ENCODE measurements around the gene ABLIM2.

ABLIM2 gene

DNA sequence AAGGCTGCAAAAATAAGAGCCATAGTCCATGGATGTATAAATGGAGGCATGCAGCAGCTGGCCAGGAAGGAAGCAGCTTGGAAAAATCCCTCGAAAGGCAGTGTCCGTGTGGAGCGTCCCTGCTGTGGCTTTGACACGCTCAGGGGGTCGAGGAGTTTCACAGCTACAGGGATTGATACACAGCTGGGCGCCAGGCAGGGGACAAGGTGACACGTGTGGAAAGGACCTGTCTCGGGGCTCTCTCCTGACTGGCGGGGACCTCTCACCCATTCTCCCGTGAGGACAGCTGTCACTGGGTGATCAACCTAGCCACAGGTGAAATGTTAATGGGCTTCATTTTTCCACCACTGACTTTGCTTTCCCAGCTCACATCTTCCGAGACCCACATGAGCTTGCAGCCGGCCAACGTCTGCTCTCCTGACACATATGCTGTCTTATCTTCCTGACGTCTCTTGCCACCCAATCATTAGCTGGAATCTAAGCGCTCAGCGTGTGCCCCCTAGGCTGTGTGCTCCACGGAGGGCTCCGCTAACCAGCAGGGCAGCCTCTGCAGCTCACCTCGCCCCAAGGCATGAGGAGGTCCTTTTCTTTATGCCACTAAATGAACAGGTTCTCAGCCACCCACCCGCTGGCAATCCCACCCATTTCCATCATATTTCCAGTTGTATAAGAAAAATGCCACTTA, 129.6 kb downstream of the ABLIM2 start:
- DNase-seq = no peak
- intact Hi-C loops (cut with DNase I) = no loop called here

DNA sequence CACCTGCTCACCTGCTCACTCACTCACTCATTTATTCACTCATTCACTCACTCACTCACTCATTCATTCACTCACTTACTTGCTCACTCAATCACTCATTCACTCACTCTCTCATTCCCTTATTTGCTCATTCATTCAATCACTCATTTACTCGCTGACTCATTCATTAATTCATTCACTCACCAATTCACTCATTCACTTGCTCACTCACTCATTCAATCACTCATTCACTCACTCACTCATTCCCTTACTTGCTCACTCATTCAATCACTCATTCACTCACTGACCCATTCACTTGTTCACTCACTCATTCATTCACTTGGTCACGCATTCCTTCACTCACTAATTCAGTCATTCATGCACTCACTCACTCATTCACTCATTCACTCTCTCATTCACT, 130.2 kb downstream of the ABLIM2 start:
- no peak for DNase-seq
- intact Hi-C loops (cut with DNase I) = no loop called here

DNA sequence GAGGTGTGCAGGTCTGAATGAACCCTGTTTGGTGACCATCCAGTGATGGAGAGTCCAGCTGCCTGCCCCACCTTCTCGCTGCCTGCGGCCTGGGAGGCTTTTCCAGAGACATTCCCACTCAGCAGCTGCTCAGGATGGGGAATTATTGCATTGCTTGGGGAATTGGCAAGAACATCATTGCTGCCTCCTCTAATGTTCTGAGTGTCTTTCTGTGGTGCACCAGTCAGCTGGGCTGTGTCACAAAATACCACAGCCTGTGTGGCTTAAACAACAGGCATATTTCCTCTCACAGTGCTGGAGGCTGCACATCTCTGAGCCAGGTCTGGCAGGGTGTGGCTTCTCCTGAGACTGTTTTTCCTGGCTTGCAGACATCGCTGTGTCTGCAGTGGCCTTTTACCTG, 132.2 kb downstream of the ABLIM2 start:
- intact Hi-C loops (cut with DNase I) = no loop called here
- no peak for DNase-seq

DNA sequence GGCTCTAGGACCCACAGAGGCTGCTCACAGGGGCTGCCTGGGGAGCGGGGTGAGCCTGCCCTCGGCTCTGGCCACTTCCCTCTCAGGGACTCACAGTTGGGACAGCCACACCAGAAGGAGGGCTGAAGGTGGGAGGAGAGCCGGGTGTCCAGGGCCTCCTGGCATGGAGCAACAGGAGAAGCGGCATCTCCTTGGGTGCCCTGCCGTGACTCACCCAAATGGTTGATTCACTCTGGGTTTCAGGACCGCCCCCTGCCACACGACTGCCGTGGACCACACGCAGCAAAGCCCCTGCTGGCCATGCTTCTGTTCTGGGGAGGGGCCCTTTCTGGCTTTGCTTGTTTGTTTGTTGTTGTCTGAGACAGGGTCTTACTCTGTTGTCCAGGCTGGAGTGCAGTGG, 132.9 kb downstream of the ABLIM2 start:
- intact Hi-C loops (cut with DNase I) = no loop called here
- no peak for DNase-seq

DNA sequence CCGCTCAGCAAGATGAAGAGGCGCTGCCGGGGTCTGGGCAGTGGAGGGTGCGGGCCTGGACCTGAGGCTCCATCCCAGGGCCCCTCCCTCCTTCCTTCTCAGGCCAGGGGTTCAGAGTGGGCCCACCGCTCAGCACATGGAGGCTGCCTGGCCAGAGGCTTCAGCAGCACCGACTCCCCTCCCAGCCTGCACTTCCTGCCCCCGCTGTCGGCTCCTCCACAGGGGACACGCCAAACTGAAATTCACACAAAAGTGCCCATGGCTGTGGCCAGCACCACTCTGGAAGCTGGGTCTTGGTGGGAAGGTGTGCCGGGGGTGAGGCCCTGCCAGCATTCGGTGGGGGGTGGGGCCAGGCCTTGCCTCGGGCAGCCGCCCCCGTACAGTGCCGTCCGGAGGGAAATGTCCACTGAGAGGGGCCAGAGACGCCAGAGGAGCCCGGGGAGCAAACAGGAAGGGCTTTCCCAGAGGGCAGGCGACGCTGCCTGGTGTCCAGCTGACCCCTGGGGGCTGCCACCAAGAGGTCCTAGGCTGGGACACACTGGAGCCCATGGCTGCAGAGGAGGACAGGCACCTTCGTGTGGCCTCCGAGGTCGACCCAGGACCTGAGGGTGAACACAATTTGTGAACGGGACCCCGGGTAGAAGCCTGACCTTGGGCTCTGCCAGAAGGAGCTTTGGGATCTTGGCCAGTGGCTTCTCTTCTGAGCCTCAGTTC, 134.4 kb downstream of the ABLIM2 start:
- intact Hi-C loops (cut with DNase I) = no loop called here
- no peak for DNase-seq

DNA sequence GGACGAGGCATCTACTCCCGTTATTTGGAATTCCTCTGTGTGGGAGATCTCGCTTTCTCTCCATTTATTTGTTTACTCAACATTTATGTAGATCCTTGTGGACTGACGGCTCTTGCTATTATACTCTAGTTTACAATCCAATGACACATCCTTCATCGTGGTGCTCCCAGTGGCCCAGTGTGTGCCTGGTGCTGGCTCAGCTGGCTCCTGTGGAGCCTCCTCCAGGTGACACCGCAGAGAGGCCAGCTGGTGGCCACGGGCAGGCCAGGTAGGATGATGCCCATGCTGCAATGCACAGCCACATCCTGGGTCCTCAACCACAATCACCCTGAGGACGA, 134.9 kb downstream of the ABLIM2 start:
- intact Hi-C loops (cut with DNase I) = no loop called here
- no peak for DNase-seq

DNA sequence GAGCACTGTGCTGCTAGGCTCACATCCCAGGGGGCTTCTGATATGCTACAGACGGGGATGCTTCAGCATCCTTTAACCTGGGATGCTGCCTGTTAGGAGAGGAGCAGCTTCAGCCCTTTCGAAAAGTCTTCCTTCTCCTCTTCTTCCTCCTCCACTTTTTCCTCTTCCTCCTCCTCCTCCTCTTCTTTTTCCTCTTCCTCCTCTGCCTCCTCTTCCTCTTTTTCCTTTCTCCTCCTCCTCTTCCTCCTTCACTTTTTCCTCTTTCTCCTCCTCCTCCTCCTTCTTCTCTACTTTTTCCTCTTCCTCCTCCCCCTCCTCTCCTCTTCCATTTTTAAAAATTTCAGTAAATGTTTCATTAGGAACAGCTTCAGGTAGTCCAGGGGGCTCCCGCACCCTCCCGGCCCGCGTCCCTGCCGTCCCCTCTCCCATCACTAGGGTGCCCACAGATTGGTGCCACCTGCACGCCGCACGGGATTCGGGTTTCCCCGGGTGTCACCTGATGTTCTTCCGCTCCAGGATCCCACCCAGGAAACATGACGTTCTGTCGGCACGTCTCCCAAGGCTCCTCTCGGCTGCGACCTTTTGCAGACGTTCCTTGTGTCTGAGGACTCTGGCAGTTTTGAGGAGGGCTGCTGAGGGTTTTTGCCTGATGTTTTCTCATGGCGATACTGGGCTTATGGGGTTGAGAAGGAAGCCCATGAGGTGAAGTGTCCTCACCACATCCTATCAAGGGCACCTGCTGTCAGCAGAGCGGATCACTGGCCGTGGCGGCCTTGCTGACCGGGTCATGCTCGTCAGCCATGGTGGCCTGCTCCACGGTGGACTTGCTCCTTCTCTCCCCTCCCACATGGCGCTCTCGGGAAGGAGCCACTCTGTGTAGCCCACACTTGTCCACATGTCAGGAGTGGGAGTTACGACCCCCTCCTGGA, 135.6 kb downstream of the ABLIM2 start:
- intact Hi-C loops (cut with DNase I) = no loop called here

DNA sequence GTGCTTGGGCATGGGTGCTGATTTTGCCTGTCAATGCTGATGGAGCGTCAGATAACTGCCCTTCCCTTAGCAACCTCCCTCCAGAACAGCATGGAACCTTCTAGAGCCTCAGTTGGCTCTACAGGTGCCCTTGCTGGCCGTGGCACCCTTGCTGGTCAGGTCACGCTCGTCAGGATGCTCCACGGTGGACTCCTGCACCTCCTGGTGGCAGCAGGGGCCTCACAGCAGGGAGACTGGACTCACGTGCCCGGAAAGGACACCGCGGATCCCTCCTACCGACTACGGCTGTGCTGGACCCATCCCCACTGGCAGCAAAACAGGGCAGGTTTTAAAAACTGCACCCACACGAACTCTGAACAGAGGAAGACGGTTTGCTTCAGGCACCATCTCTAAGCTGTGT, 136.8 kb downstream of the ABLIM2 start:
- no peak for DNase-seq
- intact Hi-C loops (cut with DNase I) = no loop called here

More for the DNA sequence above, 135.6 kb downstream of the ABLIM2 start:
- DNase-seq = no peak

DNA sequence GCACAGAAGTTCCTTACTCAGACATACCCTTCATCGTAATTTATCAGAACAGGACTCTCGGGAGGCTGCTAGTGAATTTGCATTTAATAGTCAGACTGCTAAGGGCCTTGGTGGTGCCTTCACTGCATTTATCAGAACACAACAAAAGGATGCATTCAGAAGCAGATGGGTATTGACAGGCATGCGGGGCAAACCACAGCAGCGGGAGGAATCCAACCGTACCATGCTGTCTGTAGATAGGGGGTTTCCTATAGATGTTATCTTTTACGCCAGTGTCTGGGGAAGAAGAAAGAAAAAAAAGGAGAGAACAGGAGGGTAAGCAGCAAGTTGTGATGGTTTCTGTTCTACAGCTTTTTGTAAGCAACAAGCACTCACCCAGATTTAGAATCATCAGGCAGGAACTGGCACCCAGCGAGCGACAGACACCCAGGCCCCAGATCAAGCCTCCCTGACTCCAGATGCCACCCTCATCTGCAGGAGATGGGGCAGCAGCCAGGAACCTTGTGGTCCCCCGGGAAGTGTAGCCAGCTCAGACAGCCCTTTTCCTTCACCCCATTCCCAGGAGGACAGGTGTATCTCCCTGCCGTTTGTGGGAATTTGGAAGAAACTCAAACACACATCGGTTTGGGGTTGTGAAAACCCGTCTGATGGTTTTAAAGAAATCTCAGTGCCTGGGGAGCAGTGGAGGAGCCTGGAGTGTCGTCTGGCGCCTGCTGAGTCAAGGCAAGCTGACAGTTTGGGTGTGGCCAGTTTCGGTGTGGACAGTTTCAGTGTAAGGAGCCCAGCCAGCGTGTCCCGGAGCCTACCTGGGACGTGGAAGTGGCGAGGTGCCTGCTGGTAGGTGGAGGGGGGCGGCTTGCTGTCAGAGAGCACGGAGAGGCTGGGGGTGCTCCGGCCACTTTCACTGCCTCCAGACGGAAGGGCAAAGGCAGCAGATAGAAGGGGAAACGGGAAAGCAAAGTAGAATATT, 138.9 kb downstream of the ABLIM2 start:
- peak in 27 of 42 donors; percentile 25 to 76 (median 54) for DNase-seq
- intact Hi-C loops (cut with DNase I) = no loop called here

DNA sequence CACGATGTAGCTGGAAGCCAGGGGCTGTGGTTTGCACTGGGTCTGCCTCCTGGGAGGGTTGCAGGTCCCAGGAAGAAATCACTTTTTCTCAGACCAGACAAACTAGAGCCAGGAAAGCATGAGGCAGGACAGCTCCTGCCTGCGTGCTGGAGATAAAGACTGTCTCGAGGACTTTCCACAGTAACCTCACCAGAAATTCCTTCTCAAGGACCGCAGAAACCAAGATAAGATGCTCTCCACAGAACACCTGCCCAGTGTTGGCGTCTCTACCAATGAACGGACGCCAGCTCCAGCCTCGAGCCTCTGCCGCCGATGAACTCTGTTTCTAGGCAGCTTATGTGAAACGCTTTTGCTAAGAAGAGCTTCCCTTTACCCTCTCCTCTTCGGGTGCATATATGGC, 142.1 kb downstream of the ABLIM2 start:
- DNase-seq = no peak
- intact Hi-C loops (cut with DNase I) = no loop called here

DNA sequence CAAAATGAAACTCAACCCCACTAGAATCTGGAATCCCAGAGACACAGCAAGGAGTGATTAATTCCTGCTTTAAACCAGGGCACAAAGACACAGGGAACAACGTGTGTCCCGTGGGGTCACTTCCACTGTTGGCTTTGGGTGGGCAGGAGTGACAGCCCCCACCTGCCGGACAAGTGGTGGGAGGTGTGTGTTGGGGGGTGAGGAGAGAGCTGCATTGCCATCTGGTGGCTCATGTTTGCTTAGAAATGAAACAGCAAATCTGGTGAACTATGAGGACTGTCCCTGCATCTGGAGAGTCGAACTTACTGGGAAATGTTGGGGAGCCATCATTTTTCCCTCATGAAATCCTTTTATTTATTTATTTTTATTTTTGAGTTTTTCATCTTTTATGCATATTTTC, 143.1 kb downstream of the ABLIM2 start:
- peak in 15 of 42 donors; percentile 32 to 67 (median 46) for DNase-seq
- intact Hi-C loops (cut with DNase I) = no loop called here

DNA sequence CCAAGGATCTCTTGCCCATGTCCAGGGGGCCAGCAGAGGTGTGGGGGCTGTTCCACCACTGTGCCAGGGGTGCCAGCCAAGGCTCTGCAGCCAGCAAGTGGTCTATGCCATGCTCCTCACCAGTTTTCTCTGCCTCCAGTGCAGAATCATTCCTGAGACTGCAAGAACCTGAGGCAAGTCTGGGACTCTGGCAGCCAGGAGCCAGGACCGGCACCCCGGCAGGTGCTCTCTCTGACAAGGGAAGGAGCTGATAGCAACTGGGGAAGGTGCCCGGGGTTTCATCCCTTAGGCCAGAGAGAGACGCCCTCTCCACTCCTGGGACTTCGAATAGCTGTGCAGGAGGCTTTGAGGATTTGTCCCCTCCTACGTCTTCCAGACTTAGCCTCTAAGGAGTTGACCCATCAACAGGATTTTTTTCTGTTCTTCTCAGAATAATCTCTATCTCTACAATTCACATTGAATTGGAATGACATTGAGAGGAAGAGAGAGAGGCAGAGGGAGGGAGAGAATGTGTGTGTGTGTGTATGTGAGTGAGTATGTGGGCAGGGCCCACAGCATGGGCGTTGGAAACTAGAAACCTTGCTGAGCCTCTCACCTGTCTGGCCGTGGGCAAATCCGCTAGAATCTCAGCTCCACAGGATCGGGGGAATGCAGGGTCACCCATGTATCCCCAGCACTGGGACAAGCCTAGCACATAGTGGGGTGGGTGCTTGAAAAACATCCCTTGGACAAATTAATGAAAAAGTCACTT, 144.5 kb downstream of the ABLIM2 start:
- peak in 1 of 42 donors; percentile 47 for DNase-seq
- intact Hi-C loops (cut with DNase I) = no loop called here

DNA sequence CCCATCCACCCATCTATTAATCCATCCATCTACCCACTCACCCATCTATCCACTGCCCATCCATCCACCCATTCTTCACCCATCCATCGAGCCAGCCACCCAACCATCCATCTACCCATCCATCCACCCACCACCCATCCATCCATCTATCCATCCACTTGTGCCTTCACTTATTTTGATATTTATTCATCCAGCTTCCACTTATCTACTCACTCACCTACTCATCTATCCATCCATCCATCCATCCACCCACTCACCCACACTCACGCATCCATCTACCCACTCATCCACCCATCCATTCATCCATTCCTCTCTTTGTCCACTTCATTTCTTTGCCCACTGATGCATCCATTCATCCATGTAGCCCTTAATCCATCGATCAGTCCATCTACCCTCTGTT, 146.1 kb downstream of the ABLIM2 start:
- no peak for DNase-seq

DNA sequence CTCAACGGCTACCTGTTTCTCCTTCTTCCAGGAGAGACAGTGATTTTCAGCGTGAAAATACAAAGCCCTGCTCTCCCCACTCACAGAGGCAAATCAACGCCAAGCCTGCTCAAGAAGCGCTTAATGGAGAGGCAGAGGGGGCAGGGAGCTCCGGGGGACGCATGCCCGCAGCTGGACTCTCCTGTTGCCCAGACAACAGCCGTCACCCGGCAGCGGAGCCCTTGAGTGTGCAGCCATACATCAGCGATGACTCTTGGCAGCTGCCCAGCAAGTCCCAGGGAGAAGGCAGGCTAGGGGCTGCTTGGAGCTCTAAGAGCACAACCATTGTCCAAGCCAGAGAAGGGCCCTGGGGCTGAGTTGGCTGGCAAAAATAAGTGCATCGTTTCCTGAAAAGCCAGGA, 148.0 kb downstream of the ABLIM2 start:
- DNase-seq = peak; percentile 61 to 89 (median 80)
- intact Hi-C loops (cut with DNase I) = no loop called here

More for the DNA sequence above, 146.1 kb downstream of the ABLIM2 start:
- intact Hi-C loops (cut with DNase I) = no loop called here

DNA sequence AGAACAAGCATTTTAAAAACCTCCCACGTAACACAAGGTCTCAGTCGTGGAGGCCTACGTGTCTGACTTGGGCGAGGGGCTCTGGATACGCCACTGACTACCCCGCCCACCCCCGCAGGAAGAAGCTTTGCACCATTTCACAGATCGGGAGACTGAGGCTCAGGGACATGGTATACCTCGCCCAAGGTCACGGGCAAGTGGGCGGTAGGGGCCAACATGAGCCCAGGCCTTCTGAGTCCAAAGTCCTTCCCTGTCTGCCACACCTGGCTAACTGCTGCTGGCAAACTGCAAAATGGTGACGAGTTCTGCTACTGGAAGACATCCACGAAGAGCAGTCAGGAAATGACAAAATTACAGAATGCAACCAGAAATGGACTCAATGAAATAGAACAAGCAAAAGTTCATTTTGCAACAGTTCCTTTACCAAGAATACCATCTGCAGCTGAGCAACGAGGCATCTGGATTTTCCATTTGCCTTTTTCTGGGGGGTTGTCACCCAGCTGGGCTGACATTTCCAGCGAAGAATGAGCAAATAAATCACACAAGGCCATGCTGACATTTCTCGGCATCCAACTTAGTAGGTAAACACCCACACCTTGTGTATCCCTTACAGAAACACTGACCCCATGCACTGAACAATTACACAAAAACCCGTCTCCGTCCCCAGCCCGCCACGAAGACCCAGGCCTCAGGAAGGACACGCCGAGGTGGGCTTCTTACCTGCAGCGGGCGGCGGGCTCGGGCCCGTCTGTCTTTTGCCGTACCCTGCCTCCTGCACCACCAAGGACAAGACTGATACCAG, 148.7 kb downstream of the ABLIM2 start:
- DNase-seq = no peak
- intact Hi-C loops (cut with DNase I) = no loop called here

DNA sequence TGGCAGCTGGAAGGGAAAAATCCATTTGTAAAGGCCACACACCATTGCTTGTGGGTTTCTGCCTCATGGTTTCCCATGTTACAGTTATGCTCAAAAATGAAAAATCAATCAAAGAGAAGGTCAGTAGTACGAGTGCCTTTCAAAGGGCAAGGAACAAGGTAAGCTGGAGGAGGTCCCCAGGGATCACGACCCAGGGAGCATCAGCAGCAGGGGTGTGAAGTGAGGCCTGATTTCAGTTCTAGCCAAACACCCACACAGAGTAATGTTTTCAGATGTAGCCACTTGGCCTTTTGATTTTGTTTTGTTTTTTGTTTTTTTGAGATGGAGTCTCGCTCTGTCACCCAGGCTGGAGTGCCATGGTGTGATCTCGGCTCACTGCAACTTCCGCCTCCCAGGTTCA, 149.5 kb downstream of the ABLIM2 start:
- DNase-seq = no peak
- intact Hi-C loops (cut with DNase I) = no loop called here

DNA sequence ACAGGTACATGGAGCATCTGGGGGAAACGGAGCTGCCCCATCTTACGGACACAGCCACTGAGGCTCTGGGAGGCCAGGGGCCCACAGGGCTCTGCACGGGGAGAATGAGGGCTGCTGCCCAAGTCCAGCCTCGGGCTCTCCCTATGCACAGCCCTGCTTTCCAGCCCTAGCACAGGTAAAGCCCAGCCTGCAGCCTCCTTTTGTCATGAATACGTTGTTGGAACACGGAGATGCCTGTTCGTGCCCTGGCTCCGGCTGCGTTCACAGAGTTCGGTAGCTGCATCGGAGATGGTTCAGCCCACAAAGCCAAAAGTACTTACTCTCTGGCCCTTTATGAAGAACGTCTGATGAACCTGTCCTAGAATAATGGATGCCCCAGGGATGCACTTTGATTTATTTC, 150.2 kb downstream of the ABLIM2 start:
- DNase-seq = no peak
- intact Hi-C loops (cut with DNase I) = no loop called here
